ENCODE data around the gene PCBP3.

Gene PCBP3

GRCh38 chr21:45740088-45740440 lies 96.5 kb downstream of the PCBP3 start:
- no peak for TF ChIP-seq CTCF (IDR thresholded peaks at IDR 0.05; ENCODE audit: extremely low read depth, missing control alignments)
- DNase-seq (ENCODE audit: low spot score): no peak

GRCh38 chr21:45740491-45741357 lies 97.2 kb downstream of the PCBP3 start:
- TF ChIP-seq CTCF (IDR thresholded peaks at IDR 0.05; ENCODE audit: extremely low read depth, missing control alignments): no peak
- no peak for DNase-seq (ENCODE audit: low spot score)

GRCh38 chr21:45741691-45742090 lies 98.2 kb downstream of the PCBP3 start:
- no peak for TF ChIP-seq CTCF (IDR thresholded peaks at IDR 0.05; ENCODE audit: extremely low read depth, missing control alignments)
- DNase-seq (ENCODE audit: low spot score): no peak

- TF ChIP-seq CTCF (IDR thresholded peaks at IDR 0.05; ENCODE audit: extremely low read depth, missing control alignments): no peak
These were observed 98.7 kb downstream of the PCBP3 start for GRCh38 chr21:45742247-45742646.

GRCh38 chr21:45745256-45745655 lies 101.7 kb downstream of the PCBP3 start:
- no peak for TF ChIP-seq CTCF (IDR thresholded peaks at IDR 0.05; ENCODE audit: extremely low read depth, missing control alignments)
- no peak for DNase-seq (ENCODE audit: low spot score)

More at GRCh38 chr21:45742247-45742646, 98.7 kb downstream of the PCBP3 start:
- no peak for DNase-seq (ENCODE audit: low spot score)

GRCh38 chr21:45747233-45747766 lies 103.8 kb downstream of the PCBP3 start:
- DNase-seq (ENCODE audit: low spot score): no peak
- TF ChIP-seq CTCF (IDR thresholded peaks at IDR 0.05; ENCODE audit: extremely low read depth, missing control alignments): no peak

GRCh38 chr21:45747802-45748445 lies 104.4 kb downstream of the PCBP3 start:
- TF ChIP-seq CTCF (IDR thresholded peaks at IDR 0.05; ENCODE audit: extremely low read depth, missing control alignments): no peak
- DNase-seq (ENCODE audit: low spot score): no peak
